Right lung (tissue), 5 donors: Measurements from ENCODE around the gene KRTAP3-2. TPM values are rescaled to one million over a fixed set of nuclear protein-coding genes. Genes with fewer than 3 reads are reported as not detected.

Experiments used
- DNase-seq, 2 donors: peaks; one replicate each; pipeline ENCODE4 v3.0.0-alpha.2; 2013
- polyA plus RNA-seq, 5 donors: library from polyadenylated mRNA; unstranded; fragments of 120-200 nt; gene quantifications; one replicate each; pipeline versions ENCODE4 v1.2.1 to v1.2.3, GENCODE V29; 2013; ENCODE audit warnings: inconsistent platforms in 1 of 5, low replicate concordance in 1 of 5; ENCODE audit not compliant: insufficient read length in 5 of 5, insufficient read depth in 1 of 5

The KRTAP3-2 gene
- polyA plus RNA-seq, 5 donors = not detected

GRCh38 chr17:40963838-40964237, 35.9 kb downstream of the KRTAP3-2 start:
- no peak for DNase-seq

- no peak for DNase-seq
Measured at GRCh38 chr17:40962059-40962561, 37.6 kb downstream of the KRTAP3-2 start.

GRCh38 chr17:40961591-40961990, 38.1 kb downstream of the KRTAP3-2 start:
- no peak for DNase-seq

GRCh38 chr17:40960144-40960543, 39.6 kb downstream of the KRTAP3-2 start:
- DNase-seq = no peak

GRCh38 chr17:40958086-40958953, 41.4 kb downstream of the KRTAP3-2 start:
- DNase-seq = no peak

GRCh38 chr17:40956401-40957254, 43.1 kb downstream of the KRTAP3-2 start:
- DNase-seq = no peak

- no peak for DNase-seq
Measured at GRCh38 chr17:40953881-40954280, 45.8 kb downstream of the KRTAP3-2 start.

- DNase-seq = no peak
Measured at GRCh38 chr17:40952661-40953060, 47.0 kb downstream of the KRTAP3-2 start.

GRCh38 chr17:40952154-40952553, 47.6 kb downstream of the KRTAP3-2 start:
- no peak for DNase-seq

- DNase-seq = no peak
Measured at GRCh38 chr17:40951011-40951622, 48.6 kb downstream of the KRTAP3-2 start.

GRCh38 chr17:40950176-40950575, 49.5 kb downstream of the KRTAP3-2 start:
- no peak for DNase-seq

GRCh38 chr17:40949418-40949817, 50.3 kb downstream of the KRTAP3-2 start:
- peak in 1 of 2 donors; percentile 19 for DNase-seq

Other genes starting within 250 kb of the KRTAP3-2 start
- not detected for gene KRT25, start 244.6 kb downstream of the KRTAP3-2 start, polyA plus RNA-seq
- not detected for gene KRT26, start 227.7 kb downstream of the KRTAP3-2 start, polyA plus RNA-seq
- gene KRT27, start 217.4 kb downstream of the KRTAP3-2 start, polyA plus RNA-seq = under 1 TPM in 4 of 5 donors, not detected in 1; 0.10 to 0.43 (median 0.34) TPM
- not detected for gene KRT28, start 199.9 kb downstream of the KRTAP3-2 start, polyA plus RNA-seq
- gene KRT10, start 177.3 kb downstream of the KRTAP3-2 start, polyA plus RNA-seq = 10 to 100 TPM; 27.5 to 58.8 (median 45.4) TPM
- gene KRT12, start 132.7 kb downstream of the KRTAP3-2 start, polyA plus RNA-seq = under 1 TPM in 3 of 5 donors, not detected in 2; 0.06 to 0.14 (median 0.13) TPM
- not detected for gene KRT20, start 114.7 kb downstream of the KRTAP3-2 start, polyA plus RNA-seq
- under 1 TPM in 3 of 5 donors, not detected in 2; 0.18 to 0.35 (median 0.21) TPM for gene KRT23, start 62.3 kb downstream of the KRTAP3-2 start, polyA plus RNA-seq
- gene KRT39, start 33.0 kb downstream of the KRTAP3-2 start, polyA plus RNA-seq = under 1 TPM in 1 of 5 donors, not detected in 4; 0.35 TPM
- gene KRT40, start 15.6 kb downstream of the KRTAP3-2 start, polyA plus RNA-seq = under 1 TPM in 2 of 5 donors, not detected in 3; 0.06 to 0.70 TPM
- not detected for gene KRTAP3-3, start 5.7 kb downstream of the KRTAP3-2 start, polyA plus RNA-seq
- gene KRTAP3-1, start 9.2 kb upstream of the KRTAP3-2 start, polyA plus RNA-seq = not detected
- gene KRTAP1-5, start 27.3 kb upstream of the KRTAP3-2 start, polyA plus RNA-seq = not detected
- not detected for gene KRTAP1-4, start 30.3 kb upstream of the KRTAP3-2 start, polyA plus RNA-seq
- not detected for gene KRTAP1-3, start 35.0 kb upstream of the KRTAP3-2 start, polyA plus RNA-seq
- gene KRTAP1-1, start 41.5 kb upstream of the KRTAP3-2 start, polyA plus RNA-seq = not detected
- gene KRTAP2-1, start 47.4 kb upstream of the KRTAP3-2 start, polyA plus RNA-seq = not detected
- not detected for gene KRTAP2-2, start 55.3 kb upstream of the KRTAP3-2 start, polyA plus RNA-seq
- gene KRTAP2-3, start 60.2 kb upstream of the KRTAP3-2 start, polyA plus RNA-seq = not detected
- gene KRTAP2-4, start 66.0 kb upstream of the KRTAP3-2 start, polyA plus RNA-seq = not detected
- not detected for gene KRTAP4-7, start 84.2 kb upstream of the KRTAP3-2 start, polyA plus RNA-seq
- gene KRTAP4-8, start 98.2 kb upstream of the KRTAP3-2 start, polyA plus RNA-seq = not detected
- not detected for gene KRTAP4-16, start 102.3 kb upstream of the KRTAP3-2 start, polyA plus RNA-seq
- not detected for gene KRTAP4-9, start 105.5 kb upstream of the KRTAP3-2 start, polyA plus RNA-seq
- gene KRTAP4-11, start 118.5 kb upstream of the KRTAP3-2 start, polyA plus RNA-seq = under 1 TPM in 1 of 5 donors, not detected in 4; 0.13 TPM
- not detected for gene KRTAP4-12, start 124.3 kb upstream of the KRTAP3-2 start, polyA plus RNA-seq
- not detected for gene KRTAP4-6, start 140.6 kb upstream of the KRTAP3-2 start, polyA plus RNA-seq
- not detected for gene KRTAP4-5, start 149.9 kb upstream of the KRTAP3-2 start, polyA plus RNA-seq
- not detected for gene KRTAP4-4, start 160.8 kb upstream of the KRTAP3-2 start, polyA plus RNA-seq
- gene KRTAP4-3, start 168.3 kb upstream of the KRTAP3-2 start, polyA plus RNA-seq = not detected
- not detected for gene KRTAP4-2, start 178.3 kb upstream of the KRTAP3-2 start, polyA plus RNA-seq
- not detected for gene KRTAP4-1, start 185.0 kb upstream of the KRTAP3-2 start, polyA plus RNA-seq
- not detected for gene KRTAP9-1, start 190.0 kb upstream of the KRTAP3-2 start, polyA plus RNA-seq
- not detected for gene KRTAP9-2, start 226.7 kb upstream of the KRTAP3-2 start, polyA plus RNA-seq
- gene KRTAP9-3, start 232.5 kb upstream of the KRTAP3-2 start, polyA plus RNA-seq = not detected
- gene KRTAP9-8, start 238.1 kb upstream of the KRTAP3-2 start, polyA plus RNA-seq = not detected
- not detected for gene KRTAP9-4, start 249.8 kb upstream of the KRTAP3-2 start, polyA plus RNA-seq